B cell (primary cell): Measurements from ENCODE around the gene FMNL3. TPM values are rescaled to one million over a fixed set of nuclear protein-coding genes. Genes with fewer than 3 reads are reported as not detected.

Experiments
- ATAC-seq: fragments of 200-7000 bp; cut with Tn5 transposase; one replicate; pipeline ENCODE4 v1.10.0; 2021; ENCODE audit warnings: low read depth, mild to moderate bottlenecking, moderate number of reproducible peaks, moderate library complexity
- CTCF ChIA-PET: fragments of 350-600 bp; sonication (Branson Sonifier 250); formaldehyde crosslinking; loops from one replicate; lab custom pipeline; 2021; ENCODE audit warnings: antibody characterized with exemption, inconsistent platforms; lab: Charles Lee
- POLR2A ChIA-PET: fragments of 350-600 bp; sonication (Branson Sonifier 250); formaldehyde crosslinking; loops from one replicate; lab custom pipeline; 2021; ENCODE audit warnings: antibody characterized with exemption; lab: Charles Lee
- DNase-seq: peaks from one replicate; pipeline ENCODE4 v3.0.0; 2013
- H2AFZ ChIP-seq: 2 replicates; pipeline ENCODE4 v1.6.1; 2012; ENCODE audit warnings: mild to moderate bottlenecking, low read depth, low read length; ENCODE audit not compliant: insufficient read depth, poor library complexity, severe bottlenecking
- H3K27ac ChIP-seq, 2 donors: 1 replicate in 1 of 2; 2 replicates in 1 of 2; pipeline ENCODE4 v1.5.1; 2012 to 2013; ENCODE audit warnings: low read length in 2 of 2, mild to moderate bottlenecking in 2 of 2, moderate library complexity in 1 of 2
- H3K27me3 ChIP-seq, 4 experiments: fragments of 200-600 bp in 1 of 4; sonication (generic) in 1 of 4; replicated peaks in 1 of 4; 1 replicate in 2 of 4; 2 replicates in 2 of 4; pipeline versions ENCODE4 v1.6.1 to v1.7.0; 2013 to 2016; ENCODE audit warnings: low read length in 3 of 4, mild to moderate bottlenecking in 2 of 4, mixed read lengths in 1 of 4, moderate library complexity in 1 of 4; ENCODE audit not compliant: insufficient read depth in 4 of 4, control insufficient read depth in 3 of 4; ENCODE audit errors: control extremely low read depth in 1 of 4
- H3K36me3 ChIP-seq, 2 experiments: replicated peaks in 1 of 2; 1 replicate in 1 of 2; 2 replicates in 1 of 2; pipeline versions ENCODE4 v1.6.1 to v1.7.1; 2013; ENCODE audit warnings: low read length in 1 of 2; ENCODE audit not compliant: insufficient read depth in 2 of 2, control insufficient read depth in 1 of 2; ENCODE audit errors: control extremely low read depth in 1 of 2, extremely low read depth in 1 of 2
- H3K4me1 ChIP-seq, 2 donors: fragments of 200-600 bp in 1 of 2; sonication (generic) in 1 of 2; 1 replicate in 1 of 2; 2 replicates in 1 of 2; pipeline versions ENCODE4 v1.5.1 to v1.6.1; 2013 to 2017; ENCODE audit warnings: low read length in 2 of 2; ENCODE audit not compliant: control insufficient read depth in 2 of 2, insufficient read depth in 2 of 2
- H3K4me2 ChIP-seq: replicated peaks from 2 replicates; pipeline ENCODE3; 2012; ENCODE audit warnings: mild to moderate bottlenecking, low read depth, low read length; ENCODE audit not compliant: poor library complexity, severe bottlenecking
- H3K4me3 ChIP-seq, 5 experiments: fragments of 200-600 bp in 1 of 5; sonication (generic) in 1 of 5; 1 replicate in 3 of 5; 2 replicates in 2 of 5; pipeline versions ENCODE4 v1.5.1 to v1.7.0; 2011 to 2016; ENCODE audit warnings: low read length in 4 of 5, mild to moderate bottlenecking in 4 of 5, low read depth in 2 of 5, control low read depth in 1 of 5, moderate library complexity in 1 of 5; ENCODE audit not compliant: insufficient read depth in 1 of 5; ENCODE audit errors: control extremely low read depth in 1 of 5, extremely low read depth in 1 of 5
- H3K79me2 ChIP-seq: fragments of 200-600 bp; sonication (generic); one replicate; pipeline ENCODE4 v1.6.0; 2016; ENCODE audit warnings: low read length; ENCODE audit not compliant: control insufficient read depth, insufficient read depth
- H3K9ac ChIP-seq: fragments of 200-600 bp; sonication (generic); 2 replicates; pipeline ENCODE4 v1.6.1; 2017; ENCODE audit warnings: mild to moderate bottlenecking, low read length, moderate library complexity
- H3K9me3 ChIP-seq, 3 donors: one replicate each; pipeline versions ENCODE4 v1.6.1 to v1.7.1; 2013; ENCODE audit warnings: low read length in 2 of 3; ENCODE audit not compliant: control insufficient read depth in 2 of 3, insufficient read depth in 1 of 3; ENCODE audit errors: control extremely low read depth in 1 of 3
- H4K20me1 ChIP-seq: 2 replicates; pipeline ENCODE4 v1.6.0; 2012; ENCODE audit warnings: mild to moderate bottlenecking, low read length; ENCODE audit not compliant: insufficient read depth, control insufficient read depth, poor library complexity, severe bottlenecking
- H3K27ac Mint-ChIP-seq: one replicate; pipeline ENCODE4 v1.8.0; 2021; ENCODE audit warnings: mixed read lengths
- H3K27me3 Mint-ChIP-seq: one replicate; pipeline ENCODE4 v1.8.0; 2021; ENCODE audit warnings: mixed read lengths
- H3K4me1 Mint-ChIP-seq: one replicate; pipeline ENCODE4 v1.8.0; 2021; ENCODE audit warnings: mixed read lengths
- H3K4me3 Mint-ChIP-seq: one replicate; pipeline ENCODE4 v1.8.0; 2021; ENCODE audit warnings: mixed read lengths
- H3K9me3 Mint-ChIP-seq: one replicate; pipeline ENCODE4 v1.8.0; 2022; ENCODE audit warnings: mixed read lengths; ENCODE audit not compliant: insufficient read depth
- CTCF ChIP-seq: fragments of 200-600 bp; IDR thresholded peaks from one replicate; pipeline ENCODE4 v1.8.0; 2022; ENCODE audit warnings: antibody characterized with exemption, mild to moderate bottlenecking
- WGBS: methylation state at CpG from one replicate; pipeline ENCODE4 v1.1.5; 2013; ENCODE audit warnings: missing lambda C conversion rate; ENCODE audit not compliant: insufficient coverage; 5-methylcytosine and 5-hydroxymethylcytosine counted together
- intact Hi-C: fragments of 100-400 bp; cut with micrococcal nuclease; formaldehyde crosslinking; loops from one replicate; pipeline ENCODE4 v1.10.0; 2022
- polyA plus RNA-seq: library from polyadenylated mRNA; depleted of rRNA; stranded (reverse); fragments of >200 nt; gene quantifications from 2 replicates; pipeline ENCODE4 v1.2.3, GENCODE V29; 2012
- total RNA-seq, 2 donors: library from RNA; stranded (reverse); fragments of 120-200 nt in 1 of 2; gene quantifications; 1 replicate in 1 of 2; 2 replicates in 1 of 2; pipeline versions ENCODE4 v1.2.3 to v1.2.4, GENCODE V29; 2013 to 2022

The FMNL3 gene
- total and polyA plus RNA-seq, 2 donors (not counting 1 experiment from before 2014, with no cell fraction given) = 19.3 to 69.9 TPM

GRCh38 chr12:49706351-49707127, 666 bp downstream of the FMNL3 start:
- H2AFZ ChIP-seq = peak overlapping the region; percentile 82
- H3K36me3 ChIP-seq = no peaks in the 10 kb centered on the region
- peaks cover 0 to 2% (median 0%) of the 10 kb centered on the region in 4 experiments for H3K27me3 ChIP-seq
- peak; percentile 53 for DNase-seq
- peak overlapping the region; percentile 86 to 88 for H3K27ac ChIP-seq
- intact Hi-C loops = loop anchor here (1.0 to 5.0 kb wide), 9 partner anchors 7 to 168 kb away; partner anchors contain the start of genes KCNH3, PRPF40B and TMBIM6
- CTCF ChIA-PET = interaction anchor here (0.8 to 13.2 kb wide), 7 partner anchors 33 to 69 kb away, joined by 3 to 372 read pairs (median 37); partner anchors contain the start of gene TMBIM6
- no peaks in the 10 kb centered on the region for H4K20me1 ChIP-seq
- 1% methylated on average over 42 of the region's 43 CpGs for WGBS
- Mint-ChIP-seq H3K27me3 (no peaks in the 10 kb centered on the region), H3K27ac (peak overlapping the region; percentile 94), H3K4me1 (peaks cover 52% of the 10 kb centered on the region), H3K4me3 (peak overlapping the region; percentile 97), H3K9me3 (no peaks in the 10 kb centered on the region)
- no peaks in the 10 kb centered on the region for H3K9me3 ChIP-seq
- H3K79me2 ChIP-seq = peaks cover 63% of the 10 kb centered on the region
- H3K4me1 ChIP-seq = peaks cover 41 to 57% of the 10 kb centered on the region in 2 donors
- H3K4me2 ChIP-seq = peak overlapping the region; percentile 84
- H3K4me3 ChIP-seq = peak overlapping the region; percentile 47 to 89 (median 84)
- peak overlapping the region; percentile 81 for H3K9ac ChIP-seq
- TF ChIP-seq CTCF = no peak
- ATAC-seq = peak; percentile 16
- POLR2A ChIA-PET = interaction anchor here (0.6 to 2.4 kb wide), 9 partner anchors 26 to 83 kb away, joined by 3 to 20 read pairs (median 6); partner anchors contain the start of genes PRPF40B and TMBIM6
